ENCODE results near the gene SLC43A2.

- TF ChIP-seq ZNF274 (IDR thresholded peaks at IDR 0.05; ENCODE audit: low read depth, low read length): no peak
- TF ChIP-seq YY1 (IDR thresholded peaks at IDR 0.05; ENCODE audit: insufficient read depth, insufficient read length): no peak
- no peak for TF ChIP-seq SUZ12 (IDR thresholded peaks at IDR 0.05; ENCODE audit: extremely low read depth, insufficient read depth, insufficient read length)
These were observed 8.2 kb upstream of the SLC43A2 start for GRCh38 chr17:1636732-1637285.
